CD14-positive monocyte (primary cell): ENCODE measurements around the gene SALL4. TPM values are rescaled to one million over a fixed set of nuclear protein-coding genes. Genes with fewer than 3 reads are reported as not detected.

Experiments
- DNase-seq, 3 donors: peaks; one replicate each; pipeline ENCODE4 v3.0.0-alpha.2; 2011 to 2022
- H2AFZ ChIP-seq: 2 replicates; pipeline ENCODE4 v1.6.0; 2012; ENCODE audit warnings: mild to moderate bottlenecking, low read depth, low read length, inconsistent platforms; ENCODE audit not compliant: insufficient read depth, poor library complexity, severe bottlenecking
- H3K27ac ChIP-seq, 2 donors: 1 replicate in 1 of 2; 2 replicates in 1 of 2; pipeline ENCODE4 v1.5.1; 2012 to 2013; ENCODE audit warnings: low read length in 2 of 2, control low read depth in 1 of 2, inconsistent platforms in 1 of 2, low read depth in 1 of 2, mild to moderate bottlenecking in 1 of 2
- H3K27me3 ChIP-seq, 2 donors: one replicate each; pipeline versions ENCODE4 v1.6.0 to v1.6.1; 2011 to 2013; ENCODE audit warnings: low read length in 2 of 2; ENCODE audit not compliant: control insufficient read depth in 2 of 2, insufficient read depth in 2 of 2
- H3K36me3 ChIP-seq, 2 donors: replicated peaks in 1 of 2; 1 replicate in 1 of 2; 2 replicates in 1 of 2; pipeline versions ENCODE4 v1.5.1 to v1.6.1; 2012 to 2013; ENCODE audit warnings: low read length in 2 of 2, control low read depth in 1 of 2, inconsistent platforms in 1 of 2, mild to moderate bottlenecking in 1 of 2; ENCODE audit not compliant: insufficient read depth in 2 of 2, control insufficient read depth in 1 of 2
- H3K4me1 ChIP-seq, 2 donors: 1 replicate in 1 of 2; 2 replicates in 1 of 2; pipeline versions ENCODE4 v1.5.1 to v1.6.1; 2012 to 2013; ENCODE audit warnings: low read length in 2 of 2, control low read depth in 1 of 2, inconsistent platforms in 1 of 2, mild to moderate bottlenecking in 1 of 2, moderate library complexity in 1 of 2; ENCODE audit not compliant: insufficient read depth in 2 of 2, control insufficient read depth in 1 of 2
- H3K4me2 ChIP-seq: replicated peaks from 2 replicates; pipeline ENCODE3; 2012; ENCODE audit warnings: low read length, moderate library complexity, mild to moderate bottlenecking; ENCODE audit not compliant: poor library complexity, severe bottlenecking; ENCODE audit errors: extremely low read depth
- H3K4me3 ChIP-seq, 3 experiments: fragments of 200-600 bp in 1 of 3; sonication (generic) in 1 of 3; replicated peaks in 1 of 3; 1 replicate in 2 of 3; 2 replicates in 1 of 3; pipeline ENCODE4 v1.5.1; 2011 to 2013; ENCODE audit warnings: low read length in 3 of 3, mild to moderate bottlenecking in 3 of 3, control low read depth in 2 of 3, low read depth in 2 of 3, inconsistent platforms in 1 of 3, moderate library complexity in 1 of 3
- H3K79me2 ChIP-seq: 2 replicates; pipeline ENCODE4 v1.6.0; 2012; ENCODE audit warnings: mild to moderate bottlenecking, control low read depth, inconsistent platforms, low read length, moderate library complexity; ENCODE audit not compliant: insufficient read depth
- H3K9ac ChIP-seq: 2 replicates; pipeline ENCODE4 v1.6.0; 2017; ENCODE audit warnings: low read length, mild to moderate bottlenecking; ENCODE audit not compliant: insufficient read depth, poor library complexity, severe bottlenecking
- H3K9me3 ChIP-seq, 2 donors: replicated peaks in 1 of 2; 1 replicate in 1 of 2; 2 replicates in 1 of 2; pipeline versions ENCODE4 v1.5.1 to v1.6.1; 2012 to 2013; ENCODE audit warnings: low read length in 2 of 2, control low read depth in 1 of 2; ENCODE audit not compliant: control insufficient read depth in 1 of 2, insufficient read depth in 1 of 2
- H4K20me1 ChIP-seq: 2 replicates; pipeline ENCODE4 v1.6.0; 2012; ENCODE audit warnings: mild to moderate bottlenecking, low read length, control low read depth, moderate library complexity; ENCODE audit not compliant: insufficient read depth
- H3K27ac Mint-ChIP-seq, 7 donors: one replicate each; pipeline ENCODE4 v1.8.0; 2020; ENCODE audit warnings: mild to moderate bottlenecking in 7 of 7, mixed read lengths in 7 of 7, moderate library complexity in 6 of 7, inconsistent platforms in 2 of 7
- H3K27me3 Mint-ChIP-seq, 3 donors: one replicate each; pipeline ENCODE4 v1.8.0; 2021 to 2022; ENCODE audit warnings: low read depth in 3 of 3, mild to moderate bottlenecking in 3 of 3, mixed read lengths in 3 of 3, moderate library complexity in 3 of 3, inconsistent platforms in 1 of 3
- H3K36me3 Mint-ChIP-seq, 2 donors: one replicate each; pipeline ENCODE4 v1.8.0; 2020; ENCODE audit warnings: mixed read lengths in 2 of 2, inconsistent platforms in 1 of 2, mild to moderate bottlenecking in 1 of 2
- H3K4me1 Mint-ChIP-seq: one replicate; pipeline ENCODE4 v1.8.0; 2020; ENCODE audit warnings: mild to moderate bottlenecking, mixed read lengths
- H3K4me3 Mint-ChIP-seq, 2 donors: one replicate each; pipeline ENCODE4 v1.8.0; 2020; ENCODE audit warnings: mild to moderate bottlenecking in 2 of 2, mixed read lengths in 2 of 2, moderate library complexity in 1 of 2
- H3K9me3 Mint-ChIP-seq, 7 donors: one replicate each; pipeline ENCODE4 v1.8.0; 2020 to 2022; ENCODE audit warnings: mixed read lengths in 7 of 7, mild to moderate bottlenecking in 6 of 7, moderate library complexity in 6 of 7, inconsistent platforms in 2 of 7
- WGBS: methylation state at CpG from one replicate; pipeline ENCODE4 v1.1.5; 2013; ENCODE audit warnings: missing lambda C conversion rate; ENCODE audit not compliant: insufficient coverage; 5-methylcytosine and 5-hydroxymethylcytosine counted together
- intact Hi-C, 2 donors: fragments of 100-400 bp; cut with micrococcal nuclease; formaldehyde crosslinking; loops; one replicate each; pipeline versions ENCODE4 v1.15.0 to v1.15.1; 2023
- polyA plus RNA-seq, 3 donors: library from polyadenylated mRNA; depleted of rRNA in 1 of 3; unstranded in 2 of 3; stranded (reverse) in 1 of 3; fragments of 300-500 nt in 2 of 3; fragments of >200 nt in 1 of 3; fragmentation: Illumina TruSeq in 2 of 3; gene quantifications; 1 replicate in 2 of 3; 2 replicates in 1 of 3; pipeline ENCODE4 v1.2.3, GENCODE V29; 2012 to 2021
- TF ChIP-seq, protein P1 (sequence below): fragments of 200-600 bp; IDR thresholded peaks from one replicate; pipeline ENCODE4 v1.8.0; 2022; ENCODE audit warnings: antibody characterized with exemption, mild to moderate bottlenecking

The SALL4 gene
- polyA plus RNA-seq, 3 donors = 0.07 TPM; not detected in 2

GRCh38 chr20:51840865-51841264, 38.5 kb upstream of the SALL4 start:
- Mint-ChIP-seq H3K27ac (no peak overlapping the region), H3K27me3 (peaks cover 0 to 4% (median 3%) of the 10 kb centered on the region in 3 donors)

GRCh38 chr20:51837876-51838420, 35.6 kb upstream of the SALL4 start:
- no peaks in the 10 kb centered on the region for H4K20me1 ChIP-seq
- H3K9ac ChIP-seq = no peak overlapping the region
- Mint-ChIP-seq H3K36me3 (no peaks in the 10 kb centered on the region), H3K9me3 (no peaks in the 10 kb centered on the region), H3K27ac (no peak overlapping the region), H3K4me3 (no peak overlapping the region), H3K4me1 (no peaks in the 10 kb centered on the region), H3K27me3 (peaks cover 0 to 5% (median 0%) of the 10 kb centered on the region in 3 donors)
- no peaks in the 10 kb centered on the region for H3K36me3 ChIP-seq
- no peaks in the 10 kb centered on the region for H3K4me1 ChIP-seq
- H3K4me3 ChIP-seq = no peak overlapping the region
- H3K4me2 ChIP-seq = no peak overlapping the region
- H3K79me2 ChIP-seq = no peaks in the 10 kb centered on the region
- no peaks in the 10 kb centered on the region for H3K27me3 ChIP-seq
- DNase-seq = no peak
- intact Hi-C loops = no loop called here
- no peak overlapping the region for H3K27ac ChIP-seq
- TF ChIP-seq, protein P1, sequence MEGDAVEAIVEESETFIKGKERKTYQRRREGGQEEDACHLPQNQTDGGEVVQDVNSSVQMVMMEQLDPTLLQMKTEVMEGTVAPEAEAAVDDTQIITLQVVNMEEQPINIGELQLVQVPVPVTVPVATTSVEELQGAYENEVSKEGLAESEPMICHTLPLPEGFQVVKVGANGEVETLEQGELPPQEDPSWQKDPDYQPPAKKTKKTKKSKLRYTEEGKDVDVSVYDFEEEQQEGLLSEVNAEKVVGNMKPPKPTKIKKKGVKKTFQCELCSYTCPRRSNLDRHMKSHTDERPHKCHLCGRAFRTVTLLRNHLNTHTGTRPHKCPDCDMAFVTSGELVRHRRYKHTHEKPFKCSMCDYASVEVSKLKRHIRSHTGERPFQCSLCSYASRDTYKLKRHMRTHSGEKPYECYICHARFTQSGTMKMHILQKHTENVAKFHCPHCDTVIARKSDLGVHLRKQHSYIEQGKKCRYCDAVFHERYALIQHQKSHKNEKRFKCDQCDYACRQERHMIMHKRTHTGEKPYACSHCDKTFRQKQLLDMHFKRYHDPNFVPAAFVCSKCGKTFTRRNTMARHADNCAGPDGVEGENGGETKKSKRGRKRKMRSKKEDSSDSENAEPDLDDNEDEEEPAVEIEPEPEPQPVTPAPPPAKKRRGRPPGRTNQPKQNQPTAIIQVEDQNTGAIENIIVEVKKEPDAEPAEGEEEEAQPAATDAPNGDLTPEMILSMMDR = no peak
- WGBS = 84% methylated on average over 3 of the region's 10 CpGs
- H2AFZ ChIP-seq = no peak overlapping the region
- no peaks in the 10 kb centered on the region for H3K9me3 ChIP-seq

More at GRCh38 chr20:51840865-51841264, 38.5 kb upstream of the SALL4 start:
- no peaks in the 10 kb centered on the region for H3K4me1 ChIP-seq
- no peaks in the 10 kb centered on the region for H3K36me3 ChIP-seq
- 94% methylated on average over 2 of the region's 5 CpGs for WGBS
- H3K9ac ChIP-seq = no peak overlapping the region
- no peak for DNase-seq
- Mint-ChIP-seq H3K36me3 (no peaks in the 10 kb centered on the region), H3K4me3 (no peak overlapping the region), H3K9me3 (no peaks in the 10 kb centered on the region), H3K4me1 (no peaks in the 10 kb centered on the region)
- no peak overlapping the region for H3K4me2 ChIP-seq
- no peaks in the 10 kb centered on the region for H3K27me3 ChIP-seq
- no peaks in the 10 kb centered on the region for H3K79me2 ChIP-seq
- H2AFZ ChIP-seq = no peak overlapping the region
- intact Hi-C loops = no loop called here
- H3K4me3 ChIP-seq = no peak overlapping the region
- H4K20me1 ChIP-seq = no peaks in the 10 kb centered on the region
- TF ChIP-seq, protein P1 = no peak
- no peak overlapping the region for H3K27ac ChIP-seq
- H3K9me3 ChIP-seq = no peaks in the 10 kb centered on the region
